H9 (cell line): ENCODE data around the gene HS3ST4. TPM values are rescaled to one million over a fixed set of nuclear protein-coding genes. Genes with fewer than 3 reads are reported as not detected.

Source experiments
- DNase-seq: peaks from one replicate; pipeline ENCODE4 v3.0.0-alpha.2; 2017
- H2AFZ ChIP-seq: one replicate; pipeline ENCODE4 v1.6.1; 2013; ENCODE audit warnings: mild to moderate bottlenecking, low read length, control low read depth, moderate library complexity
- H2AK5ac ChIP-seq: 2 replicates; pipeline ENCODE4 v1.6.1; 2013; ENCODE audit warnings: low read length, control low read depth, mixed read lengths; ENCODE audit not compliant: insufficient read length
- H2BK120ac ChIP-seq: one replicate; pipeline ENCODE4 v1.6.1; 2013; ENCODE audit warnings: low read depth, mild to moderate bottlenecking, low read length, control low read depth, inconsistent platforms; ENCODE audit not compliant: poor library complexity, severe bottlenecking
- H2BK12ac ChIP-seq: 2 replicates; pipeline ENCODE4 v1.6.1; 2013; ENCODE audit warnings: low read length, control low read depth, mixed read lengths, low read depth; ENCODE audit not compliant: insufficient read length
- H2BK15ac ChIP-seq: 2 replicates; pipeline ENCODE4 v1.6.1; 2013; ENCODE audit warnings: low read depth, low read length, control low read depth
- H2BK20ac ChIP-seq: one replicate; pipeline ENCODE4 v1.6.1; 2013; ENCODE audit warnings: low read depth, mild to moderate bottlenecking, low read length, control low read depth, inconsistent platforms; ENCODE audit not compliant: poor library complexity, severe bottlenecking
- H2BK5ac ChIP-seq: 2 replicates; pipeline ENCODE4 v1.6.1; 2013; ENCODE audit warnings: low read length, control low read depth, mixed read lengths; ENCODE audit not compliant: insufficient read length
- H3K14ac ChIP-seq: 2 replicates; pipeline ENCODE4 v1.6.1; 2013; ENCODE audit warnings: low read length, control low read depth; ENCODE audit not compliant: insufficient read depth
- H3K18ac ChIP-seq: 2 replicates; pipeline ENCODE4 v1.6.1; 2013; ENCODE audit warnings: low read depth, mild to moderate bottlenecking, mixed read lengths, low read length, control low read depth; ENCODE audit not compliant: insufficient read length
- H3K23ac ChIP-seq: 2 replicates; pipeline ENCODE4 v1.6.1; 2013; ENCODE audit warnings: low read length, control low read depth, mixed read lengths, low read depth; ENCODE audit not compliant: insufficient read length
- H3K23me2 ChIP-seq: 2 replicates; pipeline ENCODE4 v1.6.1; 2013; ENCODE audit warnings: low read depth, mild to moderate bottlenecking, mixed read lengths, low read length, control low read depth; ENCODE audit not compliant: insufficient read length, poor library complexity, severe bottlenecking
- H3K27ac ChIP-seq: 2 replicates; pipeline ENCODE4 v1.5.1; 2013; ENCODE audit warnings: low read length, control low read depth, mixed read lengths, low read depth; ENCODE audit not compliant: insufficient read length
- H3K27me3 ChIP-seq: 2 replicates; pipeline ENCODE4 v1.6.1; 2013; ENCODE audit warnings: low read length, control low read depth, inconsistent platforms; ENCODE audit not compliant: insufficient read depth
- H3K4ac ChIP-seq: 2 replicates; pipeline ENCODE4 v1.6.1; 2013; ENCODE audit warnings: low read depth, mild to moderate bottlenecking, control low read depth, inconsistent platforms, low read length, moderate library complexity
- H3K4me1 ChIP-seq: 2 replicates; pipeline ENCODE4 v1.6.1; 2013; ENCODE audit warnings: low read length, control low read depth, inconsistent platforms; ENCODE audit not compliant: insufficient read depth
- H3K4me2 ChIP-seq: 2 replicates; pipeline ENCODE4 v1.6.1; 2013; ENCODE audit warnings: low read length, control low read depth, mixed read lengths; ENCODE audit not compliant: insufficient read length, insufficient read depth
- H3K56ac ChIP-seq: 2 replicates; pipeline ENCODE4 v1.6.1; 2013; ENCODE audit warnings: low read depth, mild to moderate bottlenecking, mixed read lengths, low read length, control low read depth; ENCODE audit not compliant: insufficient read length
- H3K79me1 ChIP-seq: 2 replicates; pipeline ENCODE4 v1.6.1; 2013; ENCODE audit warnings: low read depth, mild to moderate bottlenecking, moderate library complexity, low read length, control low read depth, inconsistent platforms; ENCODE audit not compliant: insufficient read depth, poor library complexity, severe bottlenecking
- H3K79me2 ChIP-seq: 2 replicates; pipeline ENCODE4 v1.6.1; 2013; ENCODE audit warnings: low read length, control low read depth, inconsistent platforms; ENCODE audit not compliant: insufficient read depth
- H3K9ac ChIP-seq: 2 replicates; pipeline ENCODE4 v1.6.1; 2013; ENCODE audit warnings: low read length, control low read depth, mixed read lengths; ENCODE audit not compliant: insufficient read length; ENCODE audit errors: extremely low read depth
- H3K9me3 ChIP-seq: one replicate; pipeline ENCODE4 v1.6.1; 2013; ENCODE audit warnings: low read depth, low read length, inconsistent platforms; ENCODE audit not compliant: control insufficient read depth
- H3T11ph ChIP-seq: one replicate; pipeline ENCODE4 v1.6.1; 2013; ENCODE audit warnings: mild to moderate bottlenecking, low read length, control low read depth, inconsistent platforms
- H4K20me1 ChIP-seq: one replicate; pipeline ENCODE4 v1.6.1; 2013; ENCODE audit not compliant: control insufficient read depth, insufficient read length, insufficient read depth
- H4K5ac ChIP-seq: 2 replicates; pipeline ENCODE4 v1.6.1; 2013; ENCODE audit warnings: low read depth, mild to moderate bottlenecking, mixed read lengths, low read length, control low read depth; ENCODE audit not compliant: insufficient read length
- H4K8ac ChIP-seq: replicated peaks from 2 replicates; pipeline ENCODE4 v1.6.1; 2013; ENCODE audit warnings: low read length, control low read depth, mixed read lengths, low read depth; ENCODE audit not compliant: insufficient read length
- H4K91ac ChIP-seq: 2 replicates; pipeline ENCODE4 v1.6.1; 2013; ENCODE audit warnings: low read depth, mild to moderate bottlenecking, moderate library complexity, mixed read lengths, low read length, control low read depth; ENCODE audit not compliant: insufficient read length
- H3K27ac Mint-ChIP-seq, 3 experiments: 2 replicates in 2 of 3; 3 replicates in 1 of 3; pipeline ENCODE4 v1.8.0; 2020 to 2021; ENCODE audit warnings: mixed read lengths in 3 of 3, mild to moderate bottlenecking in 1 of 3, moderate library complexity in 1 of 3
- H3K27me3 Mint-ChIP-seq: 2 replicates; pipeline ENCODE4 v1.8.0; 2021; ENCODE audit warnings: low read depth, mild to moderate bottlenecking, moderate library complexity, mixed read lengths
- H3K36me3 Mint-ChIP-seq, 3 experiments: 2 replicates in 2 of 3; 3 replicates in 1 of 3; pipeline ENCODE4 v1.8.0; 2020 to 2021; ENCODE audit warnings: low read depth in 3 of 3, mixed read lengths in 3 of 3; ENCODE audit not compliant: insufficient read depth in 1 of 3
- H3K4me1 Mint-ChIP-seq, 2 experiments: 2 replicates each; pipeline ENCODE4 v1.8.0; 2020; ENCODE audit warnings: mixed read lengths in 2 of 2
- H3K4me3 Mint-ChIP-seq, 2 experiments: 2 replicates in 1 of 2; 3 replicates in 1 of 2; pipeline ENCODE4 v1.8.0; 2020 to 2021; ENCODE audit warnings: mild to moderate bottlenecking in 2 of 2, mixed read lengths in 2 of 2, moderate library complexity in 1 of 2
- H3K9me3 Mint-ChIP-seq, 2 experiments: 2 replicates in 1 of 2; 3 replicates in 1 of 2; pipeline ENCODE4 v1.8.0; 2020; ENCODE audit warnings: mild to moderate bottlenecking in 2 of 2, mixed read lengths in 2 of 2, moderate library complexity in 1 of 2
- CTCF ChIP-seq: fragments of 200-600 bp; sonication (generic); conservative IDR thresholded peaks from 3 replicates; pipeline ENCODE4 v1.8.0; 2021; ENCODE audit warnings: antibody characterized with exemption, mild to moderate bottlenecking
- WGBS: extraction: QIAGEN DNeasy Blood & Tissue Kit; methylation state at CpG from one replicate; pipeline ENCODE4 v1.1.7; 2013; ENCODE audit warnings: missing lambda C conversion rate, low lambda C conversion rate, mixed read lengths; ENCODE audit not compliant: insufficient read length; ENCODE audit errors: extremely low coverage; 5-methylcytosine and 5-hydroxymethylcytosine counted together
- total RNA-seq: library from RNA; stranded (reverse); gene quantifications from 2 replicates; pipeline ENCODE4 v1.2.1, GENCODE V29; 2021

HS3ST4 gene
- total RNA-seq, 1 experiment from 2014 or later, result 1.7 TPM

DNA sequence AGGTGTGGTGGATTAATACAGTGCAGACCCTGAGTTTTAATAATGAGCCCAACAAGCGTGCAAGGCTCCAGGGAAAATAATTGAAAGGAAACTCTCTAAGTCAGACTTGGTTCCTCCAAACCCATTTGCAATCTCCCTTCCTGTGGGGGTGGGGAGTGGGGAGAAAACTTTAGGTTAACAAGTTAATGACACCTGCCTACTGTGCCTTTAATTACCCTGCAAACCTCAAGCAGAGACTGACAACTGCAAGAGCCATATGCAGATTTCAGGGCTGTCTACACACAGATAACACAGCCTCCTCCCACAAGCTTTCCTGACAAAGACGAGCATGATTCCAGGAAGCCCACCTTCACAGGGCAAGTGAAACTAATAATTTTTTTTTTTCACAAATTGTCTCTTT is 359.3 kb downstream of the HS3ST4 start:
- H2BK15ac ChIP-seq, result no peak overlapping the region
- Mint-ChIP-seq H3K4me1 (peaks cover 54 to 59% of the 10 kb centered on the region in 2 experiments), H3K27me3 (peaks cover 2% of the 10 kb centered on the region), H3K36me3 (peaks cover 0 to 7% (median 6%) of the 10 kb centered on the region in 3 experiments; a peak in 4 of 7 replicates), H3K9me3 (peaks cover 0 to 5% of the 10 kb centered on the region in 2 experiments), H3K4me3 (peak overlapping the region; percentile 7 to 55; a peak in 1 of 5 replicates), H3K27ac (peak overlapping the region; percentile 31 to 97 (median 43); a peak in 5 of 7 replicates)
- H3T11ph ChIP-seq, result no peak overlapping the region
- H2AK5ac ChIP-seq, result no peak overlapping the region
- H2BK20ac ChIP-seq, result no peak overlapping the region
- H3K9ac ChIP-seq, result no peak overlapping the region
- H4K91ac ChIP-seq, result no peak overlapping the region
- H4K20me1 ChIP-seq, result no peaks in the 10 kb centered on the region
- H3K79me2 ChIP-seq, result no peaks in the 10 kb centered on the region
- DNase-seq, result peak; percentile 49
- WGBS, result no CpG with 5 or more reads among the region's 2 CpGs
- no peak overlapping the region for H4K5ac ChIP-seq
- TF ChIP-seq CTCF, result no peak
- H3K4me1 ChIP-seq, result peaks cover 22% of the 10 kb centered on the region; the same call in 1 of the 2 replicates
- H2BK5ac ChIP-seq, result no peak overlapping the region
- peak overlapping the region; percentile 10 for H3K27ac ChIP-seq
- no peak overlapping the region for H3K56ac ChIP-seq
- H3K23me2 ChIP-seq, result no peaks in the 10 kb centered on the region
- no peak overlapping the region for H3K18ac ChIP-seq
- peak overlapping the region; percentile 47 for H3K4me2 ChIP-seq
- H4K8ac ChIP-seq, result no peak overlapping the region
- no peaks in the 10 kb centered on the region for H3K9me3 ChIP-seq
- no peak overlapping the region for H3K4ac ChIP-seq
- no peak overlapping the region for H2BK12ac ChIP-seq
- no peaks in the 10 kb centered on the region for H3K27me3 ChIP-seq
- H3K79me1 ChIP-seq, result no peaks in the 10 kb centered on the region
- no peak overlapping the region for H3K14ac ChIP-seq
- H2BK120ac ChIP-seq, result no peak overlapping the region
- H3K23ac ChIP-seq, result no peak overlapping the region
- no peak overlapping the region for H2AFZ ChIP-seq
